Neural cell (in vitro differentiated cells): ENCODE data around the gene ALAS2.

Source experiments
- EZH2 ChIP-seq: fragments of 200-600, 300-800 bp; shearing (Covaris generic), sonication (generic); IDR thresholded peaks from 2 replicates; pipeline ENCODE4 v1.6.1; 2014; ENCODE audit warnings: antibody characterized with exemption, low read length, borderline replicate concordance, mild to moderate bottlenecking; ENCODE audit not compliant: insufficient read depth, poor library complexity, severe bottlenecking
- MXI1 ChIP-seq: fragments of 450-650 bp; conservative IDR thresholded peaks from 2 replicates; pipeline ENCODE4 v1.6.1; 2014; ENCODE audit warnings: antibody characterized with exemption, mild to moderate bottlenecking; ENCODE audit not compliant: poor library complexity, severe bottlenecking
- TF ChIP-seq, protein P1 (sequence below): IDR thresholded peaks from 2 replicates; pipeline ENCODE4 v1.6.1; 2012; ENCODE audit warnings: borderline replicate concordance
- TF ChIP-seq, protein P2 (sequence below): fragments of 450-650 bp; IDR thresholded peaks from 2 replicates; pipeline ENCODE4 v1.5.1; 2014; ENCODE audit warnings: antibody characterized with exemption, mild to moderate bottlenecking, moderate library complexity; ENCODE audit not compliant: poor library complexity, severe bottlenecking

DNA sequence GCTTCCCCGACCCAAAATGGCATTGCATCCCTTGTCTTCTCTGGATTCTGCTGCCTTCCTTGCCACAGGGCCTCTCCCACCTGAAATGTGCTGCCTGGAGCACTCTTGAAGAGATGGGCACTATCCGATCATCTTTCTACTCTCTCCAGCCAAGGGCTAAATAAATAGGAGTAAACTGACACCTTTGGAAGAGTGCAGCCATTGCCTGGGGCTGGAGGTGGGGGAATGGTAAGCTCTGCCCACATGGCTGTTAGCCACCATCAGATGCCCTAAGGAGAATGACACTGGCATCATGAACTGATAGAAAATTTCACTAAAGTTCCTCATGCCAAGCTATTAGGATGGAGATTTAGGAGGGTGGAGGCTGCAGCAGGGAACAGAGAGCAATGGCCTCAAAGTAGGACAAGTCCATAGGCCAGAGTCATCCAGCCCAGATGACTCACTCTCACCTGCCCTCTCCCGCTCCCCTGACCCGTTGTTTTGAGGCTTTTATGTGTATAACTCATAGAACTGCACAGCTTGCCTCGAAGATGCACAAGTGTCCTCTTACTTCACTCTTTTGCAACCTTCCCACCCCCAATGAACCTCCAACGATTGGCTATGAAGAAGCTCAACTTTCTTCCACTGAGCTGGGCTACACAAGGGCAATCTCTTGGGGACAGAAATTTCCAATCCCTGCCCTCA is 36.0 kb downstream of the ALAS2 start:
- TF ChIP-seq, protein P1, sequence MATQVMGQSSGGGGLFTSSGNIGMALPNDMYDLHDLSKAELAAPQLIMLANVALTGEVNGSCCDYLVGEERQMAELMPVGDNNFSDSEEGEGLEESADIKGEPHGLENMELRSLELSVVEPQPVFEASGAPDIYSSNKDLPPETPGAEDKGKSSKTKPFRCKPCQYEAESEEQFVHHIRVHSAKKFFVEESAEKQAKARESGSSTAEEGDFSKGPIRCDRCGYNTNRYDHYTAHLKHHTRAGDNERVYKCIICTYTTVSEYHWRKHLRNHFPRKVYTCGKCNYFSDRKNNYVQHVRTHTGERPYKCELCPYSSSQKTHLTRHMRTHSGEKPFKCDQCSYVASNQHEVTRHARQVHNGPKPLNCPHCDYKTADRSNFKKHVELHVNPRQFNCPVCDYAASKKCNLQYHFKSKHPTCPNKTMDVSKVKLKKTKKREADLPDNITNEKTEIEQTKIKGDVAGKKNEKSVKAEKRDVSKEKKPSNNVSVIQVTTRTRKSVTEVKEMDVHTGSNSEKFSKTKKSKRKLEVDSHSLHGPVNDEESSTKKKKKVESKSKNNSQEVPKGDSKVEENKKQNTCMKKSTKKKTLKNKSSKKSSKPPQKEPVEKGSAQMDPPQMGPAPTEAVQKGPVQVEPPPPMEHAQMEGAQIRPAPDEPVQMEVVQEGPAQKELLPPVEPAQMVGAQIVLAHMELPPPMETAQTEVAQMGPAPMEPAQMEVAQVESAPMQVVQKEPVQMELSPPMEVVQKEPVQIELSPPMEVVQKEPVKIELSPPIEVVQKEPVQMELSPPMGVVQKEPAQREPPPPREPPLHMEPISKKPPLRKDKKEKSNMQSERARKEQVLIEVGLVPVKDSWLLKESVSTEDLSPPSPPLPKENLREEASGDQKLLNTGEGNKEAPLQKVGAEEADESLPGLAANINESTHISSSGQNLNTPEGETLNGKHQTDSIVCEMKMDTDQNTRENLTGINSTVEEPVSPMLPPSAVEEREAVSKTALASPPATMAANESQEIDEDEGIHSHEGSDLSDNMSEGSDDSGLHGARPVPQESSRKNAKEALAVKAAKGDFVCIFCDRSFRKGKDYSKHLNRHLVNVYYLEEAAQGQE: no peak
- TF ChIP-seq EZH2 (no peak), MXI1 (no peak)
- TF ChIP-seq, protein P2, sequence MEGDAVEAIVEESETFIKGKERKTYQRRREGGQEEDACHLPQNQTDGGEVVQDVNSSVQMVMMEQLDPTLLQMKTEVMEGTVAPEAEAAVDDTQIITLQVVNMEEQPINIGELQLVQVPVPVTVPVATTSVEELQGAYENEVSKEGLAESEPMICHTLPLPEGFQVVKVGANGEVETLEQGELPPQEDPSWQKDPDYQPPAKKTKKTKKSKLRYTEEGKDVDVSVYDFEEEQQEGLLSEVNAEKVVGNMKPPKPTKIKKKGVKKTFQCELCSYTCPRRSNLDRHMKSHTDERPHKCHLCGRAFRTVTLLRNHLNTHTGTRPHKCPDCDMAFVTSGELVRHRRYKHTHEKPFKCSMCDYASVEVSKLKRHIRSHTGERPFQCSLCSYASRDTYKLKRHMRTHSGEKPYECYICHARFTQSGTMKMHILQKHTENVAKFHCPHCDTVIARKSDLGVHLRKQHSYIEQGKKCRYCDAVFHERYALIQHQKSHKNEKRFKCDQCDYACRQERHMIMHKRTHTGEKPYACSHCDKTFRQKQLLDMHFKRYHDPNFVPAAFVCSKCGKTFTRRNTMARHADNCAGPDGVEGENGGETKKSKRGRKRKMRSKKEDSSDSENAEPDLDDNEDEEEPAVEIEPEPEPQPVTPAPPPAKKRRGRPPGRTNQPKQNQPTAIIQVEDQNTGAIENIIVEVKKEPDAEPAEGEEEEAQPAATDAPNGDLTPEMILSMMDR: no peak
